SK-MEL-5 (cell line): ENCODE results near the gene ISG15. TPM values are rescaled to one million over a fixed set of nuclear protein-coding genes. Genes with fewer than 3 reads are reported as not detected.

Experiments
- DNase-seq: peaks from one replicate; pipeline ENCODE4 v3.0.0-alpha.2; 2016; ENCODE audit warnings: low read depth, low spot score
- in situ Hi-C: cut with HindIII; loops from 2 replicates; pipeline ENCODE4 v1.10.0; 2016; ENCODE audit warnings: low sequenced_read_pairs, high pct_unique_total_duplicates, low pct_unique_long_range_greater_than_20kb
- small RNA-seq, 2 experiments: library from RNA; depleted of rRNA; stranded (forward); fragments of <200 nt; gene quantifications; one replicate each; pipeline ENCODE3, GENCODE V24; 2014
- total RNA-seq: library from RNA; depleted of rRNA; stranded (reverse); fragments of >200 nt; shearing (Covaris generic); gene quantifications from 2 replicates; pipeline ENCODE4 v1.2.3, GENCODE V29; 2014; rRNA removed

ISG15 gene
- total RNA-seq, 1 experiment from 2014 or later, result 6.2 TPM

DNA sequence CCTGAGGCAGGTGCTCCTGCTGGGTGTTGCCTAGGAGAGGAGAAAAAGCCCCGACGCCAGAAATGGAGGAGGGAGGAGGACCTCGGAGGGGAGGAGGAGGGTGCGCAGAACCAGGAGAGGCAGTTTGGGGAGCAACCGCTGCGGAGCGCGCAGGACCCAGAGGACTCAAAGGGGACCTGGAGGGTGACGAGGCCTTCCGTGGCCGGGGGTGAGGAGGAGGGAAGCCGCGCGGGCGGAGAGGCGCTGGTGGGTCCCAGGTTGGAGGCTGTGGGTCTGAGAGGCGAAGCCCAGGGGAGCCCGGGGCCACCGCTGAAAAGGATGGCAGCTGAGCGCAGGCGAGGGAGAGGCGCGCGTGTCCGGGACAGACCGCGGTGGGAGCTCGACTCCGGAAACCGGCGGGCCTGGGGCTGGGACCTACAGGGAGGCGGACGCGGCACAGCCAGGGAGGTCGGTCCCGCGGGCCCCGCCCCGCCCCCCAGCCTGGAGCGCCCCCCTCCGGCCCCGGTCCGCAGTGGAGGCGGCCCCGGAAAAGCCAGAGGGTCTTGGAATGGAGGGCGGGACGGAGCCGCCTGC, 45.7 kb downstream of the ISG15 start:
- in situ Hi-C loops, result no loop called here
- DNase-seq, result peak; percentile 37

DNA sequence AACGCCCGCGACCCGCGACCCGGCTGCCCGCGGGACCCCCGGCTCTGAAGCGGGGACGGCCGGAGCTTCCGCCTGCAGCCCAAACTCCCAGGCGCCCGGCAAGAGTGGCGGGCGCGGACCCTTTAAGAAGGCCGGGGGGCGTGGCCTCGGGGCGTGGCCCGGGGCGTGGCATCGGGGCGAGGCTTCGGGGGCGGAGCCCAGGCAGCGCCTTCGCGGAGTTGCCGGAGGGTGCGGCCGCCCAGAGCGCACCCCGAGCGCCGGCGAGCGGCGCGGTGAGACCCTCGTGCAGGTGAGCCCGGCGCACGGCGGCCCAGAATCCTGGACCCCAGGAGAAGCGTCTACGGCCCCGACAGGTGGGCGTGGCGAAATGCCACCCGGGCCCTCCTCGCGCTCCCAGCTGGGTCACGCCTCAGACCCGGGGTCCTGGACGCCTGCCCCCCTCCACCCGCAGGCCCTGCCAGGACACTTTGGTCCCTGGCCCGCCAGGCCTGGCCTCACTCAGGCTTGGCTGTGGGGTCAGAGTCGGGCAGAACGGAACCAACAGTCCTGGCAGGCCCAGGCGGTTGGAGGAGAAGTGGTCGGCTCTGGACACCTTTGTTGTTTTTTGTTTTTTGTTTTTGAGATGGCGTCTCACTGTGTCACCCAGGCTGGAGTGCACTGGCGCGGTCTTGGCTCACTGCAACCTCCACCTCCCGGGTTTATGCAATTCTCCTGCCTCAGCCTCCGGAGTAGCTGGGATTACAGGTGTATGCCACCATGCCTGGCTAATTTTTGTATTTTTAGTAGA, 46.4 kb downstream of the ISG15 start:
- peak; percentile 71 for DNase-seq
- in situ Hi-C loops, result no loop called here

DNA sequence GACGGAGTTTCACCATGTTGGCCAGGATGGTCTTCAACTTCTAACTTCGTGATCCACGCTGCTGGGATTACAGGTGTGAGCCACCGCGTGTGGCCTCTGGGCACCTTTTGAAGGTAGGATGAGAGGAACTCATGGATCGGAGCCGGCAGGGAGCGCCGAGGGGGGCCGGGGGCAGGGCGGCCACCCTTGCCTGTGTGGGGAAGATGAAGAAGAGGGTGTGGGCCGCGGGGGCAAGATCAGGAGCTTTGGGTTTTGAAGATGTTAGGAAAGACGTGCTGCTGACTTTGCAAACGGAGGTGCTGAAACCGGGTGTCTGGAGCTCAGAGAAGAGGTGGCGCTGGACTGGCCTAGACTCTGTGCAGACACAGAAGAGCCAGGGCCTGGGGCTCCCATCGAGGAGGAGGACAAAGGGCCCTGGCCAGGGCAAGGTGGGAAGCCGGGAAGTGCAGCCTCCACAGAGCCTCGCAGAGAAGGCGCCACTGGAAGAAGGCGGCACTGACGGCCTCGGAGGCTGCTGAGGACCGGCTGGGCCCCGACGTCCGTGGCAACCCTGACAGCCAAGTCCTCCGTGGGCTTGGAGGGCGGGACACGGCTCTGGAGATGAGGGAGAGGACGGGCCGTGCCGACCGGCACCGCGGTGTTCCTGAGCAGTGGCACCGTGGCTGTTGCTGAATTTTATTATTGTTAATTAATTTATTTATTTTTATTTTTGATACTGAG, 47.1 kb downstream of the ISG15 start:
- DNase-seq, result no peak
- in situ Hi-C loops, result no loop called here

DNA sequence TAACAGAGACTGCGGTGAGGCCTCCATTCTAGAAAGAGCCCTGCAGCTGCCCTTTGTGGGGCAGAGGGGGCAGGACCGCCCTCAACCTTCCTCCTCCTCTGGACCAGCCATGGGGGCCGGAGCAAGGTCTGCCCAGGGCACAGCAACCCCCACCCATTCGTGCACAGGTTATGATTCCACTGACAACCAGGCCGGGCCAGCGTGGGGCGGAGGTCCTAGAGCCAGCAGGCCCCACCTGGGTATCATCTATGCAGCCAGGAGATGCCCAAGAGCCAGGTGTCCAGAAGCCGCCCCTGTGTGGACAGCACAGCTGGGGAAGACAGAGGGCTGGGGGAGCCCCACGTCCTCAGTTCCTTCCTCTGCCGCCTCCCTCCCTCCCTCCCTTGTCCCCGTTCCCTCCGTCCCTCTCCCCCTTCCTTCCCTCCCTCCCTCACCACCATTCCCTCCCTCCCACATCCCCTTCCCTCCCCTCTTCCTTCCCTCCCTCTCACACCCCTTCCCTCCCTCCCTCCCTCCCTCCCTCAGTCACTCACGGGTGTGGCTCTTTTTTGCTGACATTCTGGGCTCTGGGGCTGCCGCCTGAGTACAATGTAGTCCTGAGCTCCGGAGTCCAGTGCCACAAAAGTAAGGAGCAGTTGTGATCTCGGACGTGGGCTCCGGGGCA, 48.5 kb downstream of the ISG15 start:
- no peak for DNase-seq
- in situ Hi-C loops, result no loop called here

DNA sequence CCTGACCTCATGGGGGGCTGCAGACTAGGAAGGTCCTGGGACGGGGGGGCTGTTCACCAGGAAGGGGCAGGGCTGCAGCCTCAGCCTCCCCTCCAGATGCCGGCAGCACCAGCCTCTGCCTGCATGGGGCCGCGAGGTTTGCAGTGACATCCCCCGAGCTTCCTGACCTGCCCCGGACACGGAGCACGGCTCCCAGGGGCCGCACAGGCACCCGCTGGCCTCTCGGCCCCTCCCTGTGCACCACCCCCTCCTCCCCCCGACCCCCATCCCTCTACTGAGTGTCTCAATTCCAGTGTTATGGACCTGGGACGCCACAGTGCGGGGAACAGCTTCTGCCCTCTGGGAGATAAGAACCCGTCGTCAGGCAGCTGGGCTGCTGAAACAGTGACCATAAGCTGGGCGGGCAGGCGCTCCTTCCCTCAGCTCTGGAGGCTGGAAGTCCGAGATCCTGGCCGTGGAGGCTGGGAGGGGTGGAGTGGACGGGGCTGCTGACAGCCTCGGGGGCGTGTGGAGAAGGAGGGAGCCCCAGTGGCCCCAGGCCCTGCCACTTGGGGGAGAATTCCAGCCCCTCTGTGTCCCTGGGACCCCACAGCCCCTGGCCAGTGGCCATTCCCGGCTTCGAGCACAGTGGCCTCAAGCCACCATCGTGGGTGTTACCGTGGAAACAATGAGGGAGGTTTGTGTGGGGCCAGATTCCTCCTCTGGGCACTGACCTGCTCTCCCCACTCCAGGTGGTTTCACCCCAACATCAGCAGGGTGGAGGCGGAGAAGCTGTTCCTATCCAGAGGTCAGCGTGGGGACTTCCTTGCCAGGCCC, 49.3 kb downstream of the ISG15 start:
- no peak for DNase-seq
- in situ Hi-C loops, result no loop called here

DNA sequence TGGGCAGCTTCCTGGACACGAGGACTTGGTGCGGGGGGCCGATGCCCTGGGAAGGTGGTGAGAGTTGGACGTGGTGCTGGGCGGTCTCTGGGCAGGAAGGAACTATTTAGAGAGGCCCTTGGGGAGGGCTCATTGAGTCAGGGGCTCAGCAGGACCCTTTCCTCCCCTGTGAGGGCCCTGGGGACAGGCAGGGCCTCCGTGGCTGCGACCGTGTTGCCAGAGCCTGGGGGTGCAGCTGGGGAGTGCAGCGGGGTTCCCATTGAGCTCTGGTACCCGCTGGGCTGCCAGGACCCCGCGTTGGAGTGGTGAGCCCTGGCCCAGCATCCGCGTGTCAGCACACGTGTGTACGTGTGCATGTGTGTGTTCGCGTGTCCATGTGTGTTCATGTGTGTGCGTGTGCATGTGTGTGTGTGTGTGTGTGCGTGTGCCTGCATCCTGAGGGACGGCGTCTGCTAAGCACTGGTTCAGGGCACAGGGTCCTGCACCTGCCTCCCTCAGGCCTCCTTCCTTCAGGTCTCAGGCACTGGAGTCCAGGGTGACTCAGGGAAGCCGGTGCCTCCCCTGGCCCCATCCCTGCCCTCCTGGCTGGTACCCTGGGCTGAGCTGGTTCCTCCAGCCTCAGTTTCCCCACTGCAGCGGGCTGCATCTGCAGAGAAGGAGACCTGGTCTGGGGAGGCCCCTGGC, 50.1 kb downstream of the ISG15 start:
- in situ Hi-C loops, result no loop called here
- no peak for DNase-seq

Small RNA genes within 50 kb of the gene (small RNA-seq; reads per million reads assigned to genes)
- 0 reads per million in 2 experiments for gene AL645608.3

Other genes with a start within 250 kb of the ISG15 start
- gene SAMD11, start 89.6 kb upstream of the ISG15 start, total RNA-seq, result not detected in 2 replicates
- gene NOC2L, start 54.2 kb upstream of the ISG15 start, total RNA-seq, result 117 and 123 TPM in 2 replicates
- 5.3 and 6.3 TPM in 2 replicates for gene KLHL17, start 52.9 kb upstream of the ISG15 start, total RNA-seq
- 0.03 and 0.11 TPM in 2 replicates for gene PLEKHN1, start 47.0 kb upstream of the ISG15 start, total RNA-seq
- gene PERM1, start 31.4 kb upstream of the ISG15 start, total RNA-seq, result 0.85 and 1.3 TPM in 2 replicates
- 4.8 and 8.4 TPM in 2 replicates for gene HES4, start 13.4 kb upstream of the ISG15 start, total RNA-seq
- 21.3 and 23.0 TPM in 2 replicates for gene AGRN, start 6.6 kb downstream of the ISG15 start, total RNA-seq
- not detected in 2 replicates for gene RNF223, start 60.8 kb downstream of the ISG15 start, total RNA-seq
- gene C1orf159, start 102.6 kb downstream of the ISG15 start, total RNA-seq, result 9.4 and 10.0 TPM in 2 replicates
- not detected in 2 replicates for gene TTLL10, start 160.4 kb downstream of the ISG15 start, total RNA-seq
- not detected in 2 replicates for gene TNFRSF18, start 193.1 kb downstream of the ISG15 start, total RNA-seq
- gene TNFRSF4, start 200.7 kb downstream of the ISG15 start, total RNA-seq, result not detected in 2 replicates
- gene SDF4, start 218.5 kb downstream of the ISG15 start, total RNA-seq, result 94.2 and 97.3 TPM in 2 replicates
- gene B3GALT6, start 218.7 kb downstream of the ISG15 start, total RNA-seq, result 25.9 and 29.0 TPM in 2 replicates
- gene C1QTNF12, start 233.2 kb downstream of the ISG15 start, total RNA-seq, result not detected in 2 replicates